Measurements from ENCODE around the gene G6PD. TPM values are rescaled to one million over a fixed set of nuclear protein-coding genes. Genes with fewer than 3 reads are reported as not detected.

Gene G6PD
- total RNA-seq, 1 experiment from 2014 or later, result 112 TPM

GRCh38 chrX:154487518-154488290 is 58.9 kb downstream of the G6PD start:
- DNase-seq (ENCODE audit: low spot score), result no peak

DNA sequence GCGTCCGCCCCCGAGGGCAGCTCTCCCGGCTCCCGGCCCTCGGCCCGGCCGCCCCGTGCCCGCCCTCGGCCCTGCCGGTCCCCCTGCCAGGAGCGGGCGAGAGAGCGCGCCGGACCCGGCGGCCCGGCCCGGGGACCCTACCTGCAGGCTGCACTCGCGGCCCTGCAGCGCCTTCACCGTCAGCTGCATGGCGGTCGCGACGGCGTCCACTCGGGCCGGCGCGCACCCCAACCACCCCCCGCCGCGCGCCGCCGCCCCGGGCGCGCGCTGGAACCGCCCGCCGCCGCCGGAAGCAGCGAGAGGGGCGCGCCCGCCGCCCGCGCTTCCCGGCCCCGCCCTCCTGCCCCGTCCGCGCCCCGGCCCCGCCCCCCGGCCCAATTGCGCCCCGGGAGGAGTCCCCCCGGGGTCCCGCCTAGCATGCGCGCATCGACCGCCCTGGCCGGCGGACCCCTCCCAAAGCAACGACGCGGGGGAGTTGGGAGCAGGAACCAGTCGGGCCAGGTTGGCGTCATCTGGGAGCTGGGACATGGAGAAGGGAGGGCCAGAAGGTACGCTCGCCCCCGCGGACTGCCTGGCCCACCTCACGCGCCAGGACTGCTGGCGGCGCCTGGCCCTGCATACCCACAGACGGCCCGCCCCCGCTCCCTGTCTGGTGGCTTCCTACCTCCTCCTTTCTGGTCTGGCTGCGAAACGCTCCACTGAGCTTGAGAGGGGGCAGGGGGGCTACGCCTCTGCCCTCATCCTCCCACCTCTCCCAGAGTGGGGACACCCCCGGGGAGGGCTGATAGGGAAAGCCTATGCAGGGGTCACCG is 60.0 kb downstream of the G6PD start, which contains the start of gene UBL4A:
TSS of gene UBL4A (minus strand) at position 220 of the 812 bp plus-strand sequence. CDS start at position 189, 31 bp downstream.
- peak; percentile 51 for DNase-seq (ENCODE audit: low spot score)

DNA sequence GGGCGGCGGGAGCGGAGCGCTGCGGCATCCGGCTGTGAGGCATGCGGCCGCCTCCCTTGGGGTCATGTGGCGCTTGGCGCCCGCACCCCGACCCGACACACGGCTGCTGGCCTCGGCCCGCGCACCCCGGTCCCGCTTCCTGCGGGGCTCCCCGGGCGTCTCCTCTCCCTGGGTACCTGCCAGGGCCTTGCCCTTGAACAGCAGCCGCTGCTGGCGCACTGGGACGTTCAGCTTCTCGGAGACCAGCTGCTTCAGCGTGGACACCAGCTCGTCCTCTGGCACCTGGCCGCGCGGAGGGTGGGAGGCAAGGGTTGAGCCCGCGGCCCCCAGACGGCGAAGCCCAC is 60.6 kb downstream of the G6PD start:
- DNase-seq (ENCODE audit: low spot score), result no peak

GRCh38 chrX:154485150-154486051 is 61.2 kb downstream of the G6PD start:
- no peak for DNase-seq (ENCODE audit: low spot score)

DNA sequence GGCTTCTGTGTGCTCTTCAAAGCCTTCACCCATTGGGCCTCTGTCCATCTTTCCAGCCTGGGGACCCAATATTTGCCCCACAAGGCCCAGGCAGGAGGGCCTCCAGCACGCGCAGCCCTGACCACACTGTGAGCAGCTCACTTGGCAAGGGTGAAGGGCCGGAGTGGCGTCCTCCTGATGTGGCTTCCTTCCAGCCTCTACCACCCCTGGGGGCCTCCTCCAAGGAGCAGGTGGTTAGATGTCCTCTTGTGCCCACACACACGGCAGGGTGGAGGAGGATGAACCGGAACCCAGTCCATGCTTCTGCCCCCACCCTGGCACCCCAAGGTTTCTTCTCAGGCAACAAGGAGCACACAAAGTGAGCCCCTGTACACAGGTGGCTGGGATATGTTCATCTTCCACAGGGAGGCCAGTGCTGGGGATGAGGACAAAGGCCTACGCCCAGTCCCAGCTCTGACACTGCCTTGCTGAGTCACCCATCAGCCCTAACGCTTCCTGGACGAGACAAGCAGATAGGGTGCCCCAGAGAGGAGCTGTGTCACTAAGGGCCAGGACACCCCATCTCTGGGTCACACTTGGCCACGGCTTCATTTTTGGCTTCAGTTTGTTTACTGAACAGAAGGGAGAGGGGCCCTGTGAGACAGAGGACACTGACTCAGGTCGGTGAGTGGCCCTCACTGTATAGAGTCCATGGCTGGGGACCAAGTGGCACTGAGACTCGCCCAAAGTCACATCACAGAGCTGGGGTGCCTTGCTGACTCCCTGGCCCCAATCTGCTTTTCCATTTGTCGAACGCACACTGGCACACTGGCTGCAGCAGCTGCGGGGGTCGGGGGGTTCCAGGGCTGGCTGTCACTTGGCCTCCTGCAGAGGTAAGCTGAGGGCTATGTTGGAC is 62.1 kb downstream of the G6PD start:
- DNase-seq (ENCODE audit: low spot score), result peak; percentile 54

GRCh38 chrX:154483325-154483724 is 63.3 kb downstream of the G6PD start:
- DNase-seq (ENCODE audit: low spot score), result no peak

DNA sequence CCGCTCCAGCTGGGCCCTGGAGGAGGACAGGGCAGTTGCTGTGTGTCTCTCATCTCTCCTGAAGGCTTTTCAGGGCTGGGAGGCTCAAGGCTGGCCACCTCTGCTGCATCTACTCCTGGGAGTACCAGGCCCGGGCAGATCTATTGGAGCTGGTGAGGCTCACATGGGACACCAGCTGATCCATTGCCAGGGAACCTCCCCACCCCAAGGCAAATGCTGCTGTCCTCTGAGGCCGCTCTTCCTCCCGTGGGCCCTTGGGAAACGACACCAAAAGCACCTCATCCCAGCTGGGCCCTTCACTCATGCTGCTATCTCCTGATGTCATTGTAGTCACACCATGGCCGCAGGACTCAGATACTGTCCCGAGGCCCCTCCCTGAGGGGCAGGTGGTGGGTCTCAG is 63.9 kb downstream of the G6PD start:
- no peak for DNase-seq (ENCODE audit: low spot score)

GRCh38 chrX:154481911-154482601 is 64.6 kb downstream of the G6PD start:
- no peak for DNase-seq (ENCODE audit: low spot score)

Other genes with a start within 250 kb of the G6PD start
- gene FLNA, start 172.2 kb downstream of the G6PD start, total RNA-seq (2014; rRNA removed; shearing (Covaris generic)), result 2,064 and 2,561 TPM in 2 replicates
- 73.1 and 82.0 TPM in 2 replicates for gene EMD, start 167.6 kb downstream of the G6PD start, total RNA-seq (2014; rRNA removed; shearing (Covaris generic))
- 2,649 and 4,739 TPM in 2 replicates for gene RPL10, start 148.5 kb downstream of the G6PD start, total RNA-seq (2014; rRNA removed; shearing (Covaris generic))
- gene DNASE1L1, start 137.6 kb downstream of the G6PD start, total RNA-seq (2014; rRNA removed; shearing (Covaris generic)), result 65.3 and 70.8 TPM in 2 replicates
- gene TAFAZZIN, start 135.3 kb downstream of the G6PD start, total RNA-seq (2014; rRNA removed; shearing (Covaris generic)), result 29.8 and 43.7 TPM in 2 replicates
- 132 and 137 TPM in 2 replicates for gene ATP6AP1, start 118.2 kb downstream of the G6PD start, total RNA-seq (2014; rRNA removed; shearing (Covaris generic))
- 143 and 229 TPM in 2 replicates for gene GDI1, start 109.7 kb downstream of the G6PD start, total RNA-seq (2014; rRNA removed; shearing (Covaris generic))
- 110 and 137 TPM in 2 replicates for gene FAM50A, start 102.7 kb downstream of the G6PD start, total RNA-seq (2014; rRNA removed; shearing (Covaris generic))
- gene PLXNA3, start 88.6 kb downstream of the G6PD start, total RNA-seq (2014; rRNA removed; shearing (Covaris generic)), result 9.7 and 14.3 TPM in 2 replicates
- gene LAGE3, start 67.6 kb downstream of the G6PD start, total RNA-seq (2014; rRNA removed; shearing (Covaris generic)), result 70.5 and 109 TPM in 2 replicates
- gene UBL4A, start 60.2 kb downstream of the G6PD start, total RNA-seq (2014; rRNA removed; shearing (Covaris generic)), result 116 and 139 TPM in 2 replicates
- 51.9 and 63.9 TPM in 2 replicates for gene SLC10A3, start 56.2 kb downstream of the G6PD start, total RNA-seq (2014; rRNA removed; shearing (Covaris generic))
- gene FAM3A, start 30.6 kb downstream of the G6PD start, total RNA-seq (2014; rRNA removed; shearing (Covaris generic)), result 47.1 and 47.5 TPM in 2 replicates
- gene IKBKG, start 774 bp upstream of the G6PD start, total RNA-seq (2014; rRNA removed; shearing (Covaris generic)), result 53.6 and 63.2 TPM in 2 replicates
- not detected in 2 replicates for gene CTAG1A, start 38.3 kb upstream of the G6PD start, total RNA-seq (2014; rRNA removed; shearing (Covaris generic))
- gene CTAG1B, start 72.4 kb upstream of the G6PD start, total RNA-seq (2014; rRNA removed; shearing (Covaris generic)), result not detected in 2 replicates
- not detected in 2 replicates for gene CTAG2, start 106.7 kb upstream of the G6PD start, total RNA-seq (2014; rRNA removed; shearing (Covaris generic))
- 0.83 and 0.93 TPM in 2 replicates for gene GAB3, start 204.2 kb upstream of the G6PD start, total RNA-seq (2014; rRNA removed; shearing (Covaris generic))
- 74.9 and 102 TPM in 2 replicates for gene DKC1, start 216.0 kb upstream of the G6PD start, total RNA-seq (2014; rRNA removed; shearing (Covaris generic))

Measured in A172 (cell line).